Measurements from ENCODE around the gene HSPA12A.

DNA sequence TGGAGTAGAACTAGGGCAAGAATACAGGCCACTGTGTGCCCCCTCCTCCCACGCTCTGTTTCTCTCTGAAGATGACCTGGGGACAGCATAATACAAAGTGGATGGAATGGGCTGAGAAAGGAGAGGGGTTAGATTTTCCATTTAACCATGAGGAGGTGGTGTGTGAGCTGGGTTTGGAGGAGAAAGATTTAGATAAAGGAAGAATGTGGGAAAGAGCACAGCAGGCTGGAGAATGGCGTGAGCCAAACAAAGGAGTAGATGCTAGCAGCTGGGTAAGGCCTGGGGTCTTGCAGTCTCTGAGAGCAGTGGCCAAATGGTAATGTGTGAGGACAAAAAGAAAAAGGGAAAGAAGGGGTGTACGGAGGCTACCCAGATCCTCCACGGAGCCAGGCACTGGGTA lies 113.0 kb downstream of the HSPA12A start:
- TF ChIP-seq, protein P1, sequence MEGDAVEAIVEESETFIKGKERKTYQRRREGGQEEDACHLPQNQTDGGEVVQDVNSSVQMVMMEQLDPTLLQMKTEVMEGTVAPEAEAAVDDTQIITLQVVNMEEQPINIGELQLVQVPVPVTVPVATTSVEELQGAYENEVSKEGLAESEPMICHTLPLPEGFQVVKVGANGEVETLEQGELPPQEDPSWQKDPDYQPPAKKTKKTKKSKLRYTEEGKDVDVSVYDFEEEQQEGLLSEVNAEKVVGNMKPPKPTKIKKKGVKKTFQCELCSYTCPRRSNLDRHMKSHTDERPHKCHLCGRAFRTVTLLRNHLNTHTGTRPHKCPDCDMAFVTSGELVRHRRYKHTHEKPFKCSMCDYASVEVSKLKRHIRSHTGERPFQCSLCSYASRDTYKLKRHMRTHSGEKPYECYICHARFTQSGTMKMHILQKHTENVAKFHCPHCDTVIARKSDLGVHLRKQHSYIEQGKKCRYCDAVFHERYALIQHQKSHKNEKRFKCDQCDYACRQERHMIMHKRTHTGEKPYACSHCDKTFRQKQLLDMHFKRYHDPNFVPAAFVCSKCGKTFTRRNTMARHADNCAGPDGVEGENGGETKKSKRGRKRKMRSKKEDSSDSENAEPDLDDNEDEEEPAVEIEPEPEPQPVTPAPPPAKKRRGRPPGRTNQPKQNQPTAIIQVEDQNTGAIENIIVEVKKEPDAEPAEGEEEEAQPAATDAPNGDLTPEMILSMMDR (IDR thresholded peaks at IDR 0.05 in 4 of 5, conservative IDR thresholded peaks at IDR 0.05 in 1 of 5) = no peak
- TF ChIP-seq POLR2A (IDR thresholded peaks at IDR 0.05) = no peak
